ENCODE data around the gene NSUN4.

NSUN4 gene

DNA sequence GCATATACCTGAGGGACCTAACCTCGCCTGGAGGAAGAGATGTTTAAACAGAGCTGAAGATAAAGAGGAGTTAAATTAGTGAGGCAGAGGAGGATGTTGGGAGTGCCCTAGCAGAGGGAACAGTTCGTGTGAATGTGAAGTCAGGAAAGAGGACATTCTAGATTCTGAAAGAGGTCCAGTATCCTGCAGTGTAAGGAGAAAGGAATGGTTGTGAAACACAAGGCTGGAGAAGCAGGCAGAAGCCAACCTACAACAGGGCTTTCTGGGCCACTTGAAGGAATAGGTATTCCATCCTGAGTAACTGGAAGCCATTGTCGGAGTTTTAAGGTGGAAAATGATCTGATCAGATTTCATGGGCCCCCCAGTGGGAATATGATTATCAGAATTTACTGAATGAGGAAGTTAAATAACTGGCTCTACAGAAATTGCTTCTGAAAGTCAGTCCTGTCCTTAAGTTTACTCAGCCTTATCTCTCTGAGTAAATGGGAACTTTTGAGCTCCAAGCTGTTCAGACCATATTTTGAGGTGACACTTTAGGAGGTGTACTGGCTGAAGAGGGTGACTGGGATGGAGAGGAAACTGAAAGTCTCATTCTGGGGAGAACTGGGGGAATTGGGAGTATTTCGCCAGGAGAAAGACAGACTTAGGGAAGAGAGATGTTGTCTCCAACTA lies 29.1 kb downstream of the NSUN4 start:
- no peak for DNase-seq

- DNase-seq = no peak
Observed at GRCh38 chr1:46370214-46370633, 29.6 kb downstream of the NSUN4 start.

DNA sequence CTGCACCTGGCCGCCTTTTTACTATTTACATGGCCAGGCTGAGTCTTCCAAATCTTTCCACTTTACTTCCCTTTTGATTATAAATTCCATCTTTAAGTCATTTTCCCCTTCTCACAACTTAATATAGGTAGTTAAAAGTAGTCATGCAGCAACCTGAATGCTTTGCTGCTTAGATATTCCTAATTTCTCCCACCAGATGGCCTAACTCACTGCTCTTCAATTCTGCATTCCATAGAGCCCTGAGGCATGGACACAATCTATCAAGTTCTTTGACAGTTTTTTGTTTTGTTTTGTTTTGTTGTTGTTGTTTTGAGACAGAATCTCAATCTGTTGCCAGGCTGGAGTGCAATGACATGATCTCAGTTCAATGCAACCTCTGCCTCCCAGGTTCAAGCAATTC lies 31.8 kb downstream of the NSUN4 start:
- DNase-seq = no peak

GRCh38 chr1:46379996-46380395 lies 39.4 kb downstream of the NSUN4 start:
- no peak for DNase-seq

- DNase-seq = no peak
Observed at GRCh38 chr1:46380508-46380907, 39.9 kb downstream of the NSUN4 start.

DNA sequence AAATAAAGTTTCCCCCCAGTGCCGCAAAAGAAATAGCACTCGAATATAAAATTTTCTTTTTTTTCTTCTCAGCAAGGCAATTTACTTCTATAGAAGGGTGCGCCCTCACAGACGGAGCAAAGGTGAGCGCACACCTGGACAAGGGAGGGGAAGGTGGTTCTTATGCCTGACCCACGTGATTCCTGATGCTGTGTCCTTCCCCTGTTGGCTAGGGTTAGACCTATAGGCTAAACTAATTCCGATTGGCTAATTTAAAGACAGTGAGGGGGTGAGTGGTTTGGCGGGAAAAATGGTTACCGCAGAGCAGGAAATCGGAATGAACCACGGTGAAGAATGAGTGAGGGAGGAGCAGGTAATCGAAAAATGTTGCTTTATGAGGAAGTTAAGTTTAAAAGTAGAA lies 52.9 kb downstream of the NSUN4 start:
- DNase-seq = no peak

DNA sequence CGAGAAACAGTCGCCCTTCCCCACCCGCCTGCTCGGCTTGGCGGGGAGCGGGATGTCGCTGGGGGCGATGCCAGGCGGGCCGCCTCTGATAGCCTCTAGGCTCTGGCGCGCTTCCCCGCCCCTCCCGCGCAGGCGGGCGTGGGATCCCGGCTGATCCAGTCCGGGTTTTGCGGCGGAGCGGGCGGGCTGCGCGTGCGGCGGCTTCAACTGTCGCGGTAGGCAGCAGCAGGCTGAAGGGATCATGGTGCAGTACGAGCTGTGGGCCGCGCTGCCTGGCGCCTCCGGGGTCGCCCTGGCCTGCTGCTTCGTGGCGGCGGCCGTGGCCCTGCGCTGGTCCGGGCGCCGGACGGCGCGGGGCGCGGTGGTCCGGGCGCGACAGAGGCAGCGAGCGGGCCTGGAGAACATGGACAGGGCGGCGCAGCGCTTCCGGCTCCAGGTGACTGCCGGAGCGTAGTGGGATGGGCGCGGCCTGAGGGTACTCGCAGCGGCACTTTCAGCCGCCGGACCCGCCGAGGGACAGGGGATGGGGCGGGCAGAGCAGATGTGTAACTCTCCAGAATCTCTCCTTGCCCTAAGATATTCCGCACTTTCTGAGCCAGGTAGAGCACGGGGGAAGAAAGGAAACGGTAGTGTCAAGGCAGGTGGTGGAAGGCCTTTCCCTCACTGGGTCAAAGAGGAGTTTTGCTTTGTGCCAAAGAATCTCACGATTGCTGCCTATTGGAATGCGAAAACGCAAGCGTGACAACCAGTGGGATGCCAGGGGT lies 53.7 kb downstream of the NSUN4 start, which contains the start of gene FAAH:
FAAH (plus strand) TSS at position 210 of the 764 bp plus-strand sequence; CDS start at position 242, 32 bp downstream.
- no peak for DNase-seq

DNA sequence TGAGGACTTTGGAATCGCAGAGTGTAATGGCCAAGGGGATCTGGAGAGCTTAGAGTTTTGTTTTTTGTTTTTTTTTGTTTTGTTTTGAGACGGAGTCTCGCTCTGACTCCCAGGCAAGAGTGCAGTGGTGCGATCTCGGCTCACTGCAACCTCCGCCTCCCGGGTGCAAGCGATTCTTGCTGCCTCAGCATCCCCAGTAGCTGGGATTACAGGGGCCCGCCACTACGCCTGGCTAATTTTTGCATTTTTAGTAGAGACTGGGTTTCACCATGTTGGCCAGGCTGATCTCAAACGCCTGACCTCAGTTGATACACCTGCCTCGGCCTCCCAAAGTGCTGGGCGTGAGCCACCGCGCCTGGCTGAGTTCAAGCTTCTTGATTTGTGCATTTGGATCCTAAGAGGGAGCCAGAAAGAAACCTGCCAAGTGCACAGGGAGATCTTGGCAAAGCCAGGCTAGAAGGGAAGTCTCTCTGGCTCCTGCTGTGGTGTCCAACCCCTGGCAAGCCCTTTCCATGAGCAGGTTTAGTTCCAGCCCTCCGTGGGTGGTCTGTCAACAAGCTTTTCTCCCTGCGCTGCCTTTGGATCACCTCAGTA lies 54.4 kb downstream of the NSUN4 start:
- DNase-seq = no peak

DNA sequence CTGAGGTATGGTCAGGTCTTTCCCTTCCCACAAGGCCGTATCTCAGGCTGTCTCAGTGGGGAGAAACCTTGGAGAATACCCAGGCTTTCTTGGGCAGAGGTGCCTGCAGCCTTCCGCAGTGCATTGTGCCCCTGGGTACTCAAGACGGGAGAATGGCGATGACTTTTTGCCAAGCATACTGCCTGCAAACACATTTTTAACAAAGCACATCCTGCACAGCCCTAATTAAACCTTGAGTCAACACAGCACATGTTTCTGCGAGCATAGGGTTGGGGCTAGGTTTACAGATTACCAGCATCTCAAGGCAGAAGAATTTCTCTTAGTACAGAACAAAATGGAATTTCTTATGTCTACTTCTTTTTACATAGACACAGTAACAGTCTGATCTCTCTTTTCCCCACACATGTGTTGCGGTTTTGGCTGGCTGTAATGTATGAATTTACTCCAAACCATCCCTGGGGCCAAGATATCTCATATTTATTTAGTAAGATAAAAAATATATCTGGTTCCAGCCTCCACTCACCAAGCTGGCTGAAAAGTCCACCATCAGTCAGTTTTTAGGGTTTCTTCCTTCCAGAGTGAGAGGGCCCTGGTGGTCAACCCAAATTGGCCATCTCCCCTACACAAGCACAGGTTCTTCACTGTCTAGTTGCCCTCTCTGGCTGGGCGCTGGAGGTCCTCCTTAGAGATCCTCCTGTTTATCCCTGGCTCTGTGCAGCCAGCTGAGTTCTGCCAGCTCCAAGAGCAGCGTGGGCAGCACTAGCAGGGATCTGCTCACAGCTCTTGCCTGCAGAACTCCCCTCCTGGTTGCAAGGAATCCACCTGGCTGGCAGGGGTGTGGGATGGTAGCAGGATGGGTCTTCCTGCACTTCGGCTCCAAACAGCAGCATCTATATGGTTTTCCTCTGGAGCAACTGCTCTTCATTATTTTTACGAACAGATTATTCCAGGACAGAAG lies 56.1 kb downstream of the NSUN4 start:
- no peak for DNase-seq

GRCh38 chr1:46399307-46399706 lies 58.7 kb downstream of the NSUN4 start:
- DNase-seq = no peak

DNA sequence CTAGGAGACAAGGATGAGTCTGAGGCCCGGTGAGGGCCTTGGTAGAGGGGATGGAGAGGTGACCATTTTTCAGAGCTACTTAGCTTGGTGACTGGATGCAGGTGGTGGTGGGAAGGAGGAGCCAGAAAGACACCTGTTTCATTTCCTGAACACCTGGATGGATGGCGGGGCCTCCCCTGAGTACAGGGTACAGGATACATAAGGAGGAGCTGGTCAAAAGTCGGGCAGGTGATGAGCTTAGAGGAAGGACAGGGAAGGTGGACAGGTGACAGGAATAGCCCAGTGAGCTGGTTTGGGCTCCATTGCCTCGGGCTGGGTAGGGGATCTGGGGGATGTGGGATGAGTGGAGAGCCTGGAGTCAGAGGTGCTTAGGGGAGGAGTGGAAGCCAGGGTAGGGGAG lies 59.8 kb downstream of the NSUN4 start:
- no peak for DNase-seq

- DNase-seq = no peak
Observed at GRCh38 chr1:46401154-46401913, 60.7 kb downstream of the NSUN4 start.

DNA sequence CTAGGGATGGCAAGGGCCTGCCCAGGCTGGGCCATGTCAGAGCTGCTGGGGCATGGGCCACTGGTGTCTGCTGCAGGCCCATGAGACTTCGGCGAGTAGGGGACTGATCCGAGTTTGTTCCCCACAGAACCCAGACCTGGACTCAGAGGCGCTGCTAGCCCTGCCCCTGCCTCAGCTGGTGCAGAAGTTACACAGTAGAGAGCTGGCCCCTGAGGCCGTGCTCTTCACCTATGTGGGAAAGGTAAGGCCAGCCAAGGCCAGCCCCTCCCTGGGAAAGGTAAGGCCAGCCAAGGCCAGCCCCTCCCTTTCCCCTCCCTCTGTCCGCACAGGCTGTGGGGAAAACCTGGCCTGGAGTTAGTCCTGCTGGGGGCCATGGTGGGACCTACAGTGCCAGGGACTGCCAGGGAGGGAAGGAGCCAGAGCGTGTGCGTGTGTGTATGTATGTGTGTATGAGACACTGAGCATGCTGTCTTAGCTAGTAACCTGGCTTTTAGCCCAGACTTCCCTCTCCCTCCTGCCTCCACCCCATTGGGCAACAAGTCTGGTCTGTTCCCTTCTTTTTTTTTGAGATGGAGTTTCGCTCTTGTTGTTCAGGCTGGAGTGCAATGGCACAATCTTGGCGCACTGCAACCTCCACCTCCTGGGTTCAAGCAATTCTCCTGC lies 61.5 kb downstream of the NSUN4 start:
- DNase-seq = peak; percentile 39

DNA sequence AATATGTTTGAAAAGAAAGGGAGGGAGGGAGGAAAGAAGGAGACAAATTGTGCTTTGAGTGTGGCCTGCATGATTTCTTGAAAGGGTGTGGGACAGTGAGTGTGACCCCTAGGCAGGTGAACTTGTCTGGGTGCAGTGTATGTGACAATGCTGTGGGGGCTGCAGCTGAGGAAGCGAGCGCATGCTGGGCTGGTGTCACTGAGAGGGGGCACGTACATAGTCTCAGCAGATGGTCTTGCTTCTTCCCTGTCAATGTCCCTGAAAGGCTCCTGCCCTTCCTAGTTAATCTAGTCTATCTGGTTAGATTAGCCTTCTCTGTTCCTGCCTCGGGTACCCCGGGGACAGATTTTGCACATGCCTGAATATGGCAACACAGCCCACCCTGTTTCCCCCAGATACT lies 63.3 kb downstream of the NSUN4 start:
- DNase-seq = no peak

- DNase-seq = no peak
Observed at GRCh38 chr1:46404482-46405196, 64.0 kb downstream of the NSUN4 start.

GRCh38 chr1:46405197-46405555 lies 64.6 kb downstream of the NSUN4 start:
- no peak for DNase-seq

DNA sequence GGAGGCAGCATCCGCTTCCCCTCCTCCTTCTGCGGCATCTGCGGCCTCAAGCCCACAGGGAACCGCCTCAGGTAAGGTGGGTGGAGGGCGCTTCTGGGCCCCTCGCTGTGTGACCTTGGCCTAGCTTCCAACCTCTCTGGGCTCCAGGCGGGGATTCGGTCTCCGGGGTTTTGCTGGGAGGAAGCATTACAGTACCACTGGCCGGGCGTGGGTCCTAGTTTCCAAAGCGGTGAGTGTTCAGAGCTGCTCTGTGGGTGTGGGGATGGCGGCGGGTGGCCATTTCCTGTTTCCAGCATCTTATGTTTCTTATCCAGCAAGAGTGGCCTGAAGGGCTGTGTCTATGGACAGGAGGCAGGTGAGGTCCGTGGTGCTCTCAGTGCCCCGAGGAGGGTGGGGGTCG lies 65.1 kb downstream of the NSUN4 start:
- DNase-seq = no peak

- no peak for DNase-seq
Observed at GRCh38 chr1:46406881-46407608, 66.4 kb downstream of the NSUN4 start.

- no peak for DNase-seq
Observed at GRCh38 chr1:46407636-46408035, 67.0 kb downstream of the NSUN4 start.

DNA sequence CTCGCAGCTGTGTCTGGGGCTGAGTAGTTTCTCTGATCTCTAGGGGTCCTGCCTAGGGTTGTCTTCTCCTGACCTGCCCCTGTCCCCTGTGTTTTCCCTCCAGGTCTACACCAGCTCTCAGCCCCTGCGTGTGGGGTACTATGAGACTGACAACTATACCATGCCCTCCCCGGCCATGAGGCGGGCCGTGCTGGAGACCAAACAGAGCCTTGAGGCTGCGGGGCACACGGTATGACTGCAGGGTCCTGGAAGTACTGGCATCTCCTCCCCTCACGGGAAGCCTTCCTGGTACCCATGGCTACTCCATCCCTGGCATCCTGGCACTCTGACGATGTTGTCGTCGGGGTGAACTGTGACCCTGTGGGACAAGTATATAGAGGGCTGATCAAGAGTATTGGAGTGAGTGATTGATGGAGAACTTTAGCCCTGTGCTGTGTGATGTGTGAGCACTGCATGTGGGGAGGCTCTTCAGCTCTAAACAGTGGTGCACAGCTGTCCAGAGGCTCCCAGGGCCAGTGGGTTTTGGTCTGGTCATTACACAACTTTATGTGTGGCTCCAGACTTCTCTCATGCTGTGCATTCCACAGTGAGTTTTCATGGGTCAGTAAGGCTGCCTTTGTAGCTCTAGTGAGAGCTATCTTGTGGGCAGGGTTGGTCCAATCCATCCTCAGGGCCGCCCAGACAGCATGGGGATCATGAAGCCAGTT lies 67.9 kb downstream of the NSUN4 start:
- DNase-seq = no peak

Measured in NCI-H2107 (cell line).